ENCODE data around the gene MTCL1.

- TF ChIP-seq EGR1 (conservative IDR thresholded peaks at IDR 0.05) (no peak), ZNF263 (CRISPR knock-in tag; IDR thresholded peaks at IDR 0.05; ENCODE audit: borderline replicate concordance) (no peak), ZNF449 (CRISPR knock-in tag; IDR thresholded peaks at IDR 0.05) (no peak)
Observed at GRCh38 chr18:8826514-8826913, 121.2 kb downstream of the MTCL1 start.

All from K562 (cell line).